Fibroblast of lung (primary cell): ENCODE results near the gene DMXL2.

Experiments
- CTCF ChIP-seq, 2 donors: IDR thresholded peaks in 1 of 2; conservative IDR thresholded peaks in 1 of 2; 1 replicate in 1 of 2; 2 replicates in 1 of 2; pipeline ENCODE4 v1.5.1; 2011 to 2012; ENCODE audit warnings: low read length in 2 of 2, control low read depth in 1 of 2, inconsistent platforms in 1 of 2, low read depth in 1 of 2, mild to moderate bottlenecking in 1 of 2
- EZH2 ChIP-seq: IDR thresholded peaks from 2 replicates; pipeline ENCODE4 v1.5.1; 2012; ENCODE audit warnings: low read length, control low read depth, mild to moderate bottlenecking; ENCODE audit errors: missing control alignments

- no peak for TF ChIP-seq CTCF (conservative IDR thresholded peaks at IDR 0.05 in 1 of 2, IDR thresholded peaks at IDR 0.05 in 1 of 2; ENCODE audit: low read depth in 1 of 2, low read length in 2 of 2)
- TF ChIP-seq EZH2 = no peak
Observed at GRCh38 chr15:51443282-51443914, 179.2 kb downstream of the DMXL2 start.
